SK-N-SH treated with all-trans-retinoic acid at 6 μM for 48 hours (cell line): ENCODE data around the gene EMSY.
"Not testable (repeated sequence)": the region's sequence is repeated elsewhere in the genome, so short reads cannot be mapped to it uniquely, and the experiment has no call there.

ENCODE experiments used
- BACH2 ChIP-seq: fragments of 250-450 bp; sonication (Bioruptor Pico); IDR thresholded peaks from 2 replicates; pipeline ENCODE4 v1.9.0; 2021; ENCODE audit warnings: mild to moderate bottlenecking, borderline replicate concordance
- CSDC2 ChIP-seq: fragments of 250-450 bp; sonication (Bioruptor Pico); IDR thresholded peaks from 2 replicates; pipeline ENCODE4 v1.5.0; 2020; ENCODE audit warnings: mild to moderate bottlenecking, moderate library complexity
- ESRRG ChIP-seq: fragments of 250-450 bp; sonication (Bioruptor Pico); IDR thresholded peaks from 2 replicates; pipeline ENCODE4 v1.6.1; 2021; ENCODE audit warnings: mild to moderate bottlenecking
- GLIS3 ChIP-seq: fragments of 250-450 bp; sonication (Bioruptor Pico); IDR thresholded peaks from 2 replicates; pipeline ENCODE4 v1.5.0; 2020; ENCODE audit warnings: mild to moderate bottlenecking, moderate library complexity
- OSR1 ChIP-seq: fragments of 250-450 bp; sonication (Bioruptor Pico); IDR thresholded peaks from 2 replicates; pipeline ENCODE4 v1.8.0; 2022; ENCODE audit warnings: moderate library complexity, mild to moderate bottlenecking, inconsistent platforms
- PATZ1 ChIP-seq: fragments of 250-450 bp; sonication (Bioruptor Pico); IDR thresholded peaks from 2 replicates; pipeline ENCODE4 v1.8.0; 2020; ENCODE audit warnings: mild to moderate bottlenecking, moderate library complexity, borderline replicate concordance
- POU6F1 ChIP-seq: fragments of 250-450 bp; sonication (Bioruptor Pico); IDR thresholded peaks from 2 replicates; pipeline ENCODE4 v1.8.0; 2021; ENCODE audit warnings: low read depth, mild to moderate bottlenecking, moderate library complexity, borderline replicate concordance
- RARB ChIP-seq: fragments of 250-450 bp; sonication (Bioruptor Pico); IDR thresholded peaks from 2 replicates; pipeline ENCODE4 v1.8.0; 2021; ENCODE audit warnings: mild to moderate bottlenecking, moderate library complexity
- TCF4 ChIP-seq: fragments of 250-450 bp; sonication (Bioruptor Pico); IDR thresholded peaks from 2 replicates; pipeline ENCODE4 v1.8.0; 2021; ENCODE audit warnings: mild to moderate bottlenecking, moderate library complexity, borderline replicate concordance
- ZFP3 ChIP-seq: fragments of 250-450 bp; sonication (Bioruptor Pico); IDR thresholded peaks from 2 replicates; pipeline ENCODE4 v1.5.0; 2020; ENCODE audit warnings: mild to moderate bottlenecking, moderate library complexity
- ZFP30 ChIP-seq: fragments of 450-650 bp; formaldehyde crosslinking; IDR thresholded peaks from 2 replicates; pipeline ENCODE4 v1.5.0; 2022; ENCODE audit warnings: mild to moderate bottlenecking, moderate library complexity
- ZNF8 ChIP-seq: fragments of 450-650 bp; formaldehyde crosslinking; IDR thresholded peaks from 2 replicates; pipeline ENCODE4 v1.5.0; 2020; ENCODE audit warnings: mild to moderate bottlenecking, moderate library complexity

GRCh38 chr11:76401484-76401883 lies 43.3 kb upstream of the EMSY start:
- not testable (repeated sequence) for TF ChIP-seq ZFP3 (CRISPR knock-in tag); GLIS3 (CRISPR knock-in tag); CSDC2 (CRISPR knock-in tag); BACH2 (CRISPR knock-in tag); ZFP30 (CRISPR knock-in tag); ZNF8 (CRISPR knock-in tag); RARB; PATZ1 (CRISPR knock-in tag); TCF4 (CRISPR knock-in tag); OSR1 (CRISPR knock-in tag); POU6F1; ESRRG (CRISPR knock-in tag)
